Activated T-helper 1 cell treated with anti-CD3 and anti-CD28 coated beads, Interleukin-12 subunit alpha, Interleukin-12 subunit beta, Interleukin-2, Interleukin-4 antibody, amounts not matched to agents 30 ng/mL and 10 ng/mL and 1 ng/mL, durations not matched to agents 14 hours and 24 hours and 36 hours (primary cell): ENCODE results near the gene FOXP1. TPM values are rescaled to one million over a fixed set of nuclear protein-coding genes. Genes with fewer than 3 reads are reported as not detected.
"Not testable (repeated sequence)": the region's sequence is repeated elsewhere in the genome, so short reads cannot be mapped to it uniquely, and the experiment has no call there.

ENCODE experiments used
- DNase-seq: peaks from one replicate; pipeline ENCODE4 v3.0.0; 2021; ENCODE audit warnings: low spot score
- H3K27ac Mint-ChIP-seq: one replicate; pipeline ENCODE4 v1.8.0; 2021; ENCODE audit warnings: mild to moderate bottlenecking, mixed read lengths
- H3K27me3 Mint-ChIP-seq: one replicate; pipeline ENCODE4 v1.8.0; 2022; ENCODE audit warnings: mild to moderate bottlenecking, moderate library complexity, mixed read lengths; ENCODE audit not compliant: insufficient read depth
- H3K36me3 Mint-ChIP-seq: one replicate; pipeline ENCODE4 v1.8.0; 2021; ENCODE audit warnings: low read depth, mixed read lengths
- H3K4me1 Mint-ChIP-seq: one replicate; pipeline ENCODE4 v1.8.0; 2021; ENCODE audit warnings: low read depth, mixed read lengths
- H3K4me3 Mint-ChIP-seq: one replicate; pipeline ENCODE4 v1.8.0; 2021; ENCODE audit warnings: mild to moderate bottlenecking, moderate library complexity, mixed read lengths
- H3K9me3 Mint-ChIP-seq: one replicate; pipeline ENCODE4 v1.8.0; 2021; ENCODE audit warnings: mixed read lengths
- intact Hi-C: fragments of 100-400 bp; cut with micrococcal nuclease; formaldehyde crosslinking; loops from one replicate; pipeline ENCODE4 v1.15.1; 2024
- total RNA-seq: library from RNA; stranded (reverse); gene quantifications from 2 replicates; pipeline ENCODE4 v1.2.3, GENCODE V29; 2022

FOXP1 gene
- total RNA-seq, 1 donor from 2014 or later, result 97.6 TPM

DNA sequence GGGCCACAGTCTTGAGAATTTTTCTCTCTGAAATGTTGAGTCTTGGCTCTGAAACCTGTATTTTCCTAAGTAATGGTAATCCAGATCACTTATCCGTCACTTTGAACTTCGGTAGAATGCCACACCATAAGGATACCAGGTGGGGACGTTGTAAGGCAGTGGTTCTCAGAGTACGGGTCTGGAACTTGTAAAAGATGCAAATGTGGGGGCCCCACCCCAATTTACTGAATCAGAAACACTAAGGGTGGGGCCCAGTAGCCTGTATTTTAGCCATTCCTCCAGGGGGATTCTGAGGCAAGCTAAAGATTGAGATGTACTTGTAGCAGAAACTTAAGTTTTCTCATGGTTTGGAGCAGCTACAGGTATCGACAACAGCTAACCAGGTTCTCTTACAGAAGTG, 555.3 kb downstream of the FOXP1 start:
- intact Hi-C loops, result no loop called here
- DNase-seq, result no peak
- Mint-ChIP-seq H3K36me3 (peaks cover 38% of the 10 kb centered on the region), H3K27ac (no peak overlapping the region), H3K27me3 (no peaks in the 10 kb centered on the region), H3K9me3 (no peaks in the 10 kb centered on the region), H3K4me1 (peaks cover 50% of the 10 kb centered on the region), H3K4me3 (no peak overlapping the region)

- H3K4me3 Mint-ChIP-seq, result no peak overlapping the region
- H3K27me3 Mint-ChIP-seq, result no peaks in the 10 kb centered on the region
- intact Hi-C loops, result no loop called here
- peaks cover 34% of the 10 kb centered on the region for H3K36me3 Mint-ChIP-seq
- no peaks in the 10 kb centered on the region for H3K9me3 Mint-ChIP-seq
- no peak for DNase-seq
- H3K27ac Mint-ChIP-seq, result no peak overlapping the region
- H3K4me1 Mint-ChIP-seq, result peaks cover 43% of the 10 kb centered on the region
Measured at GRCh38 chr3:71026634-71027578, 556.6 kb downstream of the FOXP1 start.

DNA sequence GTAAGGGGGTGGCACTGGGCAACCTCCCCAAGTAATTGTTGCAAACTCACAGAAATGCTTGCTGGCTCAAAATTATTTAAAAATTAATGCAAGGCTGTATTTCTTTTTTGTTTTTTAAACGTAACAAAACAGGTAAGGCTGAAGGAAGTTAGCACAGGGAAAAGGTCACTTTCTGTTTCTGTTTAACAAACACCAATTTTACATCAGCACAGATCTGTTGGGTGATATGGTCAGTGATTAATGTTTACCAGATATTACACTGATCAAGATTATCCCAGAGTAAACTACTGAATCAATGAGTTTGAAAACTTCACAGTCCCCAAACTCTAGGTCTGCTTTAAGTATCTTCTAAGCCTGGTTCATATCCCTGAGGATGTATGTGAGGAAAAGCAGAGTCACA, 558.0 kb downstream of the FOXP1 start:
- no peak overlapping the region for H3K4me3 Mint-ChIP-seq
- no peaks in the 10 kb centered on the region for H3K27me3 Mint-ChIP-seq
- H3K9me3 Mint-ChIP-seq, result no peaks in the 10 kb centered on the region
- peaks cover 22% of the 10 kb centered on the region for H3K36me3 Mint-ChIP-seq
- peaks cover 41% of the 10 kb centered on the region for H3K4me1 Mint-ChIP-seq
- no peak overlapping the region for H3K27ac Mint-ChIP-seq
- no peak for DNase-seq
- intact Hi-C loops, result no loop called here

DNA sequence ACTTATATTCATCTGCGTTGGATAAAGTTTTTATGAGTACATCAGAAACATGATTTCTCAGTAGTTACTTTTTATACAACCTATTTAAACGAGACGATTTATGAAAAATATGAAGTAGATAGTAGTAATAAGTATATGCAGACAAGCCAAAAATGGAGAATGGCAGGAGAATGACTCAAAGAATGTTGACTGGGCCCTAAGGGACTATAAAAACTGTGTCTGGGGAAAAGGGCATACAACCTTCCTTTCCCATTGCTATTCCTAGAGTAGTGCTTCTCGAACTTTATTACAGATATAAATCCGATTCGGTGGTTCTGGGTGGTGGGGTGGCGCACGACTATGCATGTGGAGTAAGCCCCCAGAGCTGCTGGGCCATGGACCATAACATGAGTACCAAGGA, 558.5 kb downstream of the FOXP1 start:
- Mint-ChIP-seq H3K4me1 (peaks cover 39% of the 10 kb centered on the region), H3K9me3 (no peaks in the 10 kb centered on the region), H3K27ac (no peak overlapping the region), H3K36me3 (peaks cover 19% of the 10 kb centered on the region), H3K4me3 (no peak overlapping the region), H3K27me3 (no peaks in the 10 kb centered on the region)
- DNase-seq, result no peak
- intact Hi-C loops, result no loop called here

GRCh38 chr3:71022551-71023335, 560.8 kb downstream of the FOXP1 start:
- Mint-ChIP-seq H3K27me3 (no peaks in the 10 kb centered on the region), H3K4me1 (peaks cover 39% of the 10 kb centered on the region), H3K9me3 (no peaks in the 10 kb centered on the region), H3K27ac (no peak overlapping the region), H3K4me3 (no peak overlapping the region), H3K36me3 (peaks cover 13% of the 10 kb centered on the region)
- no peak for DNase-seq
- intact Hi-C loops, result no loop called here

GRCh38 chr3:71018799-71019198, 564.7 kb downstream of the FOXP1 start:
- Mint-ChIP-seq H3K27me3 (no peaks in the 10 kb centered on the region), H3K9me3 (no peaks in the 10 kb centered on the region), H3K4me3 (no peak overlapping the region), H3K27ac (no peak overlapping the region), H3K4me1 (peaks cover 20% of the 10 kb centered on the region), H3K36me3 (peaks cover 20% of the 10 kb centered on the region)
- intact Hi-C loops, result no loop called here
- no peak for DNase-seq

DNA sequence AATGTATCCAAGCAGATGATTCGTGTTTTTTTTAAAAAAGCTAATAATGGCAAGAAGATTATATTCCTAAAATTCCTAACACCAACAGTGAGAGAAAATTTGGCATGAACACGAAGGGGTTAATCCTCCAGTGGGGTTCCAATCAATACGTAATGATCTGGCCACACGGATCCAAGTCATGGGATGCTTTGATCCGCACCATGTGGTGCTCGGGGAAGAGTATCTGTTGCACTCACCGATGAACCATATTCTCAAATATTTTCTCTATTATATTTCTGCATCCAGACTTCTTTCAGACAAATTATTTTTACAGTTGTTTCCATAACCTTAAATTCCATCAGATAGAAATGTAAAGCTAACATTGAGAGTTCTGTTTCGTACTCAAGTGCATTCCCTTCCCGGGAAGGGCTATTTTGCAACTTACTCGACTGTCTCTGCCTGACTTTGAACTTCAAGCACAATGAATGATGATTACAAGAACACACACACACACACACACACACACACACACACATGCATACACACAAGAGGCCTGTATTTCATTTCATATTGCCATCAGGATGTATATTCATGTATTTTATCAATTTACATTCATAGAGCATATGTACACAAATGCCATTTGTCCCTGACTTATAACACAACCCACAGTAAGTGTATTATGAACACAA, 567.2 kb downstream of the FOXP1 start:
- Mint-ChIP-seq H3K27ac (no peak overlapping the region), H3K36me3 (peaks cover 31% of the 10 kb centered on the region)

DNA sequence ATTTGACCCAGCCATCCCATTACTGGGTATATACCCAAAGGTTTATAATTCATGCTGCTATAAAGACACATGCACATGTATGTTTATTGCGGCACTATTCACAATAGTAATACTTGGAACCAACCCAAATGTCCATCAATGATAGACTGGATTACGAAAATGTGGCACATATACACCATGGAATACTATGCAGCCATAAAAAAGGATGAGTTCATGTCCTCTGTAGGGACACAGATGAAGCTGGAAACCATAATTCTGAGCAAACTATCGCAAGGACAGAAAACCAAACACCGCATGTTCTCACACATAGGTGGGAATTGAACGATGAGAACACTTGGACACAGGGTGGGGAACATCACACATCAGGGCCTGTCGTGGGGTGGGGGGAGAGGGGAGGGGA, 568.9 kb downstream of the FOXP1 start:
- DNase-seq, H3K27ac Mint-ChIP-seq, H3K4me3 Mint-ChIP-seq, H3K27me3 Mint-ChIP-seq, H3K9me3 Mint-ChIP-seq: not testable (repeated sequence)
- intact Hi-C loops, result loop anchor here (5.0 kb wide), 2 partner anchors 428 to 478 kb away; no protein-coding TSS in a partner anchor
- H3K4me1 Mint-ChIP-seq, result peaks cover 38% of the 10 kb centered on the region
- peaks cover 34% of the 10 kb centered on the region for H3K36me3 Mint-ChIP-seq

More for the DNA sequence above, 567.2 kb downstream of the FOXP1 start:
- intact Hi-C loops, result no loop called here
- peaks cover 31% of the 10 kb centered on the region for H3K4me1 Mint-ChIP-seq
- peaks cover 9% of the 10 kb centered on the region for H3K9me3 Mint-ChIP-seq
- H3K27me3 Mint-ChIP-seq, result no peaks in the 10 kb centered on the region
- no peak for DNase-seq
- H3K4me3 Mint-ChIP-seq, result no peak overlapping the region

GRCh38 chr3:71012971-71013370, 570.6 kb downstream of the FOXP1 start:
- H3K36me3 Mint-ChIP-seq, result peaks cover 37% of the 10 kb centered on the region

GRCh38 chr3:71011565-71012287, 571.8 kb downstream of the FOXP1 start:
- Mint-ChIP-seq H3K27ac (peak overlapping the region; percentile 85), H3K36me3 (peaks cover 40% of the 10 kb centered on the region), H3K4me3 (peak overlapping the region; percentile 66), H3K27me3 (no peaks in the 10 kb centered on the region), H3K4me1 (peaks cover 61% of the 10 kb centered on the region), H3K9me3 (peaks cover 9% of the 10 kb centered on the region)
- DNase-seq, result no peak
- intact Hi-C loops, result loop anchor here (1.0 to 5.0 kb wide), 8 partner anchors 21 to 481 kb away; no protein-coding TSS in a partner anchor

More at GRCh38 chr3:71012971-71013370, 570.6 kb downstream of the FOXP1 start:
- H3K27me3 Mint-ChIP-seq, result no peaks in the 10 kb centered on the region
- H3K4me3 Mint-ChIP-seq, result no peak overlapping the region
- intact Hi-C loops, result loop anchor here (5.0 kb wide), 2 partner anchors 429 to 479 kb away; no protein-coding TSS in a partner anchor
- H3K9me3 Mint-ChIP-seq, result peaks cover 9% of the 10 kb centered on the region
- peaks cover 53% of the 10 kb centered on the region for H3K4me1 Mint-ChIP-seq
- H3K27ac Mint-ChIP-seq, result no peak overlapping the region
- DNase-seq, result no peak

GRCh38 chr3:71010726-71011455, 572.6 kb downstream of the FOXP1 start:
- H3K27me3 Mint-ChIP-seq, result no peaks in the 10 kb centered on the region
- H3K4me3 Mint-ChIP-seq, result peak overlapping the region; percentile 66
- H3K36me3 Mint-ChIP-seq, result peaks cover 39% of the 10 kb centered on the region
- peaks cover 9% of the 10 kb centered on the region for H3K9me3 Mint-ChIP-seq
- peak; percentile 35 for DNase-seq
- intact Hi-C loops, result loop anchor here (1.0 to 5.0 kb wide), 15 partner anchors 20 to 481 kb away; no protein-coding TSS in a partner anchor
- H3K4me1 Mint-ChIP-seq, result peaks cover 57% of the 10 kb centered on the region
- H3K27ac Mint-ChIP-seq, result peak overlapping the region; percentile 85
